Activated CD4-positive, alpha-beta T cell treated with anti-CD3 and anti-CD28 coated beads for 36 hours (primary cell): ENCODE measurements around the gene TXNDC5. TPM values are rescaled to one million over a fixed set of nuclear protein-coding genes. Genes with fewer than 3 reads are reported as not detected.
"Not testable (repeated sequence)": the region's sequence is repeated elsewhere in the genome, so short reads cannot be mapped to it uniquely, and the experiment has no call there.

Experiments
- ATAC-seq: fragments of 200-7000 bp; cut with Tn5 transposase; one replicate; pipeline ENCODE4 v1.10.0; 2021; ENCODE audit warnings: mild to moderate bottlenecking, moderate library complexity
- CTCF ChIA-PET: fragments of 350-600 bp; sonication (Branson Sonifier 250); formaldehyde crosslinking; loops from one replicate; lab custom pipeline; 2021; ENCODE audit warnings: antibody characterized with exemption; lab: Charles Lee
- POLR2A ChIA-PET: fragments of 350-600 bp; sonication (Branson Sonifier 250); formaldehyde crosslinking; loops from one replicate; lab custom pipeline; 2021; ENCODE audit warnings: antibody characterized with exemption, inconsistent platforms; lab: Charles Lee
- DNase-seq: peaks from one replicate; pipeline ENCODE4 v3.0.0-alpha.2; 2020
- H3K27ac Mint-ChIP-seq: one replicate; pipeline ENCODE4 v1.8.0; 2021; ENCODE audit warnings: mixed read lengths
- H3K27me3 Mint-ChIP-seq: one replicate; pipeline ENCODE4 v1.8.0; 2021; ENCODE audit warnings: mixed read lengths
- H3K36me3 Mint-ChIP-seq: one replicate; pipeline ENCODE4 v1.8.0; 2021; ENCODE audit warnings: low read depth, mixed read lengths
- H3K4me1 Mint-ChIP-seq: one replicate; pipeline ENCODE4 v1.8.0; 2021; ENCODE audit warnings: mixed read lengths
- H3K4me3 Mint-ChIP-seq: one replicate; pipeline ENCODE4 v1.8.0; 2021; ENCODE audit warnings: mild to moderate bottlenecking, moderate library complexity, mixed read lengths
- H3K9me3 Mint-ChIP-seq: one replicate; pipeline ENCODE4 v1.8.0; 2021; ENCODE audit warnings: low read depth, mixed read lengths
- intact Hi-C, 2 experiments: fragments of 100-400 bp; cut with DNase I in 1 of 2; cut with micrococcal nuclease in 1 of 2; formaldehyde crosslinking; loops; one replicate each; pipeline versions ENCODE4 v1.14.2 to v1.15.1; 2022 to 2024; cut with DNase I, micrococcal nuclease
- total RNA-seq, 2 experiments: library from RNA; stranded (reverse); gene quantifications; one replicate each; pipeline ENCODE4 v1.2.3, GENCODE V29; 2021

Gene TXNDC5
- total RNA-seq, 2 experiments from 2014 or later: 44.4 to 52.8 TPM

- Mint-ChIP-seq H3K4me3 (no peak overlapping the region), H3K27me3 (no peaks in the 10 kb centered on the region), H3K9me3 (no peaks in the 10 kb centered on the region), H3K4me1 (no peaks in the 10 kb centered on the region), H3K27ac (no peak overlapping the region), H3K36me3 (peaks cover 67% of the 10 kb centered on the region)
- CTCF ChIA-PET: no interaction called here
- intact Hi-C loops: loop anchor here in 1 of 2 experiments (5.0 kb wide), 1 partner anchor 323 kb away; no protein-coding TSS in a partner anchor
- POLR2A ChIA-PET: no interaction called here
- no peak for ATAC-seq
- DNase-seq: no peak
Measured at GRCh38 chr6:7894262-7895124, 16.1 kb downstream of the TXNDC5 start.

GRCh38 chr6:7893342-7893741 lies 17.2 kb downstream of the TXNDC5 start:
- no peak for ATAC-seq
- Mint-ChIP-seq H3K36me3 (peaks cover 67% of the 10 kb centered on the region), H3K27ac (no peak overlapping the region), H3K4me3 (no peak overlapping the region), H3K9me3 (no peaks in the 10 kb centered on the region), H3K4me1 (no peaks in the 10 kb centered on the region), H3K27me3 (no peaks in the 10 kb centered on the region)
- ChIA-PET POLR2A (no interaction called here), CTCF (no interaction called here)
- intact Hi-C loops: no loop called here
- DNase-seq: no peak

GRCh38 chr6:7892367-7892766 lies 18.2 kb downstream of the TXNDC5 start:
- H3K27ac Mint-ChIP-seq, POLR2A ChIA-PET, H3K4me3 Mint-ChIP-seq, intact Hi-C loops, CTCF ChIA-PET, H3K9me3 Mint-ChIP-seq, H3K27me3 Mint-ChIP-seq, DNase-seq, H3K4me1 Mint-ChIP-seq, ATAC-seq: not testable (repeated sequence)
- peaks cover 66% of the 10 kb centered on the region for H3K36me3 Mint-ChIP-seq

- ChIA-PET CTCF (interaction anchor here (0.6 kb wide), 1 partner anchor 18 kb away, joined by 3 read pairs; no protein-coding TSS in a partner anchor), POLR2A (no interaction called here)
- DNase-seq (no peak), ATAC-seq (no peak)
- intact Hi-C loops: no loop called here
- no peaks in the 10 kb centered on the region for H3K9me3 Mint-ChIP-seq
- no peak overlapping the region for H3K4me3 Mint-ChIP-seq
- no peaks in the 10 kb centered on the region for H3K4me1 Mint-ChIP-seq
- peaks cover 73% of the 10 kb centered on the region for H3K36me3 Mint-ChIP-seq
- no peaks in the 10 kb centered on the region for H3K27me3 Mint-ChIP-seq
- H3K27ac Mint-ChIP-seq: no peak overlapping the region
Measured at GRCh38 chr6:7891078-7891872, 19.3 kb downstream of the TXNDC5 start.

- ChIA-PET POLR2A (interaction anchor here (0.5 kb wide), 1 partner anchor 169 kb away, joined by 3 read pairs; no protein-coding TSS in a partner anchor), CTCF (no interaction called here)
- DNase-seq (no peak), ATAC-seq (no peak)
- no peaks in the 10 kb centered on the region for H3K9me3 Mint-ChIP-seq
- H3K36me3 Mint-ChIP-seq: peaks cover 72% of the 10 kb centered on the region
- no peak overlapping the region for H3K27ac Mint-ChIP-seq
- H3K4me3 Mint-ChIP-seq: no peak overlapping the region
- intact Hi-C loops: no loop called here
- no peaks in the 10 kb centered on the region for H3K27me3 Mint-ChIP-seq
- H3K4me1 Mint-ChIP-seq: no peaks in the 10 kb centered on the region
Measured at GRCh38 chr6:7888587-7889357, 21.8 kb downstream of the TXNDC5 start.

- no peak for DNase-seq
- Mint-ChIP-seq H3K9me3 (no peaks in the 10 kb centered on the region), H3K4me1 (no peaks in the 10 kb centered on the region), H3K27ac (no peak overlapping the region), H3K36me3 (peaks cover 73% of the 10 kb centered on the region), H3K27me3 (no peaks in the 10 kb centered on the region), H3K4me3 (no peak overlapping the region)
- ChIA-PET CTCF (interaction anchor here (0.6 to 0.7 kb wide), 2 partner anchors 24 to 514 kb away, joined by 3 read pairs; no protein-coding TSS in a partner anchor), POLR2A (no interaction called here)
- ATAC-seq: no peak
- intact Hi-C loops: no loop called here
Measured at GRCh38 chr6:7887278-7887991, 23.2 kb downstream of the TXNDC5 start.

- Mint-ChIP-seq H3K9me3 (no peaks in the 10 kb centered on the region), H3K36me3 (peaks cover 68% of the 10 kb centered on the region), H3K27me3 (no peaks in the 10 kb centered on the region), H3K27ac (no peak overlapping the region), H3K4me3 (no peak overlapping the region), H3K4me1 (no peaks in the 10 kb centered on the region)
- CTCF ChIA-PET: no interaction called here
- intact Hi-C loops: no loop called here
- DNase-seq (no peak), ATAC-seq (no peak)
- POLR2A ChIA-PET: no interaction called here
Measured at GRCh38 chr6:7886132-7886531, 24.5 kb downstream of the TXNDC5 start.

GRCh38 chr6:7883381-7883780 lies 27.2 kb downstream of the TXNDC5 start:
- H3K4me3 Mint-ChIP-seq: no peak overlapping the region
- ChIA-PET POLR2A (no interaction called here), CTCF (no interaction called here)
- no peak for ATAC-seq
- DNase-seq: no peak
- intact Hi-C loops: no loop called here
- H3K27ac Mint-ChIP-seq: no peak overlapping the region
- no peaks in the 10 kb centered on the region for H3K27me3 Mint-ChIP-seq
- no peaks in the 10 kb centered on the region for H3K4me1 Mint-ChIP-seq
- no peaks in the 10 kb centered on the region for H3K9me3 Mint-ChIP-seq
- peaks cover 61% of the 10 kb centered on the region for H3K36me3 Mint-ChIP-seq

GRCh38 chr6:7882505-7883257 lies 27.9 kb downstream of the TXNDC5 start:
- DNase-seq (no peak), ATAC-seq (no peak)
- H3K9me3 Mint-ChIP-seq: no peaks in the 10 kb centered on the region
- no peaks in the 10 kb centered on the region for H3K27me3 Mint-ChIP-seq
- intact Hi-C loops: no loop called here
- H3K4me1 Mint-ChIP-seq: no peaks in the 10 kb centered on the region
- peaks cover 55% of the 10 kb centered on the region for H3K36me3 Mint-ChIP-seq
- H3K27ac Mint-ChIP-seq: no peak overlapping the region
- H3K4me3 Mint-ChIP-seq: no peak overlapping the region
- POLR2A ChIA-PET: no interaction called here
- CTCF ChIA-PET: no interaction called here

- Mint-ChIP-seq H3K9me3 (no peaks in the 10 kb centered on the region), H3K27ac (no peak overlapping the region), H3K4me3 (no peak overlapping the region), H3K27me3 (no peaks in the 10 kb centered on the region), H3K4me1 (no peaks in the 10 kb centered on the region), H3K36me3 (peaks cover 51% of the 10 kb centered on the region)
- no peak for DNase-seq
- POLR2A ChIA-PET: no interaction called here
- intact Hi-C loops: no loop called here
- CTCF ChIA-PET: interaction anchor here (0.6 kb wide), 1 partner anchor 1350 kb away, joined by 4 read pairs; no protein-coding TSS in a partner anchor
- ATAC-seq: no peak
Measured at GRCh38 chr6:7881765-7882500, 28.7 kb downstream of the TXNDC5 start.
